ENCODE results near the gene GUSB.

Gene GUSB

GRCh38 chr7:65927489-65928448 is 54.2 kb downstream of the GUSB start:
- DNase-seq (ENCODE audit: low spot score): no peak

- no peak for DNase-seq (ENCODE audit: low spot score)
These were observed 55.4 kb downstream of the GUSB start for GRCh38 chr7:65926588-65926987.

GRCh38 chr7:65925040-65925439 is 57.0 kb downstream of the GUSB start:
- no peak for DNase-seq (ENCODE audit: low spot score)

GRCh38 chr7:65924193-65924592 is 57.8 kb downstream of the GUSB start:
- no peak for DNase-seq (ENCODE audit: low spot score)

GRCh38 chr7:65923316-65923715 is 58.7 kb downstream of the GUSB start:
- DNase-seq (ENCODE audit: low spot score): no peak

- DNase-seq (ENCODE audit: low spot score): no peak
These were observed 65.9 kb downstream of the GUSB start for GRCh38 chr7:65915921-65916657.

GRCh38 chr7:65912237-65912636 is 69.8 kb downstream of the GUSB start:
- DNase-seq (ENCODE audit: low spot score): no peak
